HG03457 (cell line): Measurements from ENCODE around the gene MTMR4.
"Not testable (repeated sequence)": the region's sequence is repeated elsewhere in the genome, so short reads cannot be mapped to it uniquely, and the experiment has no call there.

ENCODE experiments used
- ATAC-seq: cut with Tn5 transposase; IDR thresholded peaks from one replicate; pipeline ENCODE4 v1.9.1; 2021; ENCODE audit warnings: moderate number of reproducible peaks; ENCODE audit not compliant: unreplicated experiment

Gene MTMR4

DNA sequence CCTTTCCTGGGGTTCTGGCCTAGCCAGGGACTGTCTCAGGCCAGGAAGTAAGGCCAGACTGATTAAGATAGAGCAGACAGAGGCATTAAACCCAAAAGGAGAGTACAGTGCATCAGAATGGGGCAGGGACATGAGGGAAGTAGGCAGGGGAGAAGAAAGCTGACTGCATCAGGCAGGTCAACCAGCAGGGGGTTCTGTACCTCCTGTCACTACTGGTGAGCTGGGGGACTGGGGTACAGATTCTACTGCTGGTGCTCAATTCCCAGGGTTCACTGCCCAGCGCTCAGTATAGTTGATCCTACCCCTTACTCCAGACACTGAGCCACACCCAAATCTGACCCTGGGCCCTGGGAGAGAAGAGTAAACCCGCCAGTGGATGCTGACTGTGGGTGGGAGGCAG is 12.9 kb upstream of the MTMR4 start:
- ATAC-seq = no peak

DNA sequence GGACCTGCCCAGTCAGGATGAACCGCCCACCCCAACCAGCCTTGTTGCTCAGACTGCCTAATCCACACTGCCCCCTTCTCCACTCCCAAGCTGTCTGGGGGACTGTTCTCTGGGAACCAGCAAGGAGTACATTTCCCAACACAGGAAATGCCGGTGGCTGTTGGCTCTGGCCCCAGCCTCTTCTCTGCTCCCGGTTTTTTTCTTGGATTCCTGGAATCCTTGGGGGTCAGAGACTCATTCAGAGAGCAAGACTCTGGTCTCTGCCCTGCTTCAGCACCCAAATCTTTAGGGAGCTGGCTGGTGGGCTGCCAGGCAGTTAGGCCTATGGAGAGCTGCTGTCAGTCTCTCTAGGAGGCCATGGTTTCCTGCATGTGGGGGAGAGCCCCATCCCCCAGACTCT is 10.8 kb upstream of the MTMR4 start:
- no peak for ATAC-seq

DNA sequence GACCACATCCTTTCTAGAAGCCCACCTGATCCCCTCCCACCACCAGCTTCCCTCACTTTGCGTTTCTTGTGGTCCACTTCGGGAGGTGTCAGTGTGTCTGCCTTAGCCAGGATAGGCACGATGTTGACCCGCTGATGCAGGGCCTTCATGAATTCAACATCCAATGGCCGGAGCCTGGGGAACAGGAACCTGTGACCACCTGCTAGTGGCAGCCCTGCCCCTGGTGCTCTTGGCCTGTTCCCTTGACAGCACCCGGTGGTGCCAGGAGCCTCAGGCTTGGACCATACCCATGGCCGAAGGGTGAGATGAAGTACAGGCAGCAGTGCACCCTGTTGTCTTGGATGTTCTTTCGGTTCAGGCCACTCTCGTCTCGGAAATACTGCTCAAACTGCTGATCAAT is 7.2 kb upstream of the MTMR4 start:
- ATAC-seq = no peak

DNA sequence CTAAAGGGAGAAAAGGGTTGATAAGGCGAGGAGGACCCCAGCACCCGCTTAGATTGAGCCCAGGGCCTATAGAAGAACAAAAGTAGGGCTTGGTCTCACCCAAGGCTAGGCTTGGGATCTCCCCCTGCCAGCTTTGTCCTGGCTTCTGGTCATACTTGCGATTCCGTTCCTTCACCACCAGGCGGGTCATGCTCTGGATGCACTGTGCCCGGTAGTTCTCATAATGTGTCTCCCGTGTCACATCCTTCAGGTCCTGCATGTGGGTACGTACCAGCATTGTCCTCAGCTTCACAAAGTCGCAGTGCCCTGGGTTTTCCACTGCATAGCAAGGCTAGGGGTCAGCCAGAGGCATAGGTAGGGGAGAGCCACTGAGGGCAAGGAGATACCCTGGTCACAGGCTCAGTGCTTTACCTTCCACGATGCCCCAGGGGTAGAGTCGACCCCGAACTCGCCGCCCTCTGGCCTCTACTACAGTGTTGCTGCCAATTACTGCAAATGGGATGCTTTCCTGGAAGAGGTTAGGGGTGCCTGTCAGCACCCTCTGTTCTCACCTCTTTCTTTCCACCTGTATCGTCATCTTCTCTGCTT is 6.5 kb upstream of the MTMR4 start:
- no peak for ATAC-seq

DNA sequence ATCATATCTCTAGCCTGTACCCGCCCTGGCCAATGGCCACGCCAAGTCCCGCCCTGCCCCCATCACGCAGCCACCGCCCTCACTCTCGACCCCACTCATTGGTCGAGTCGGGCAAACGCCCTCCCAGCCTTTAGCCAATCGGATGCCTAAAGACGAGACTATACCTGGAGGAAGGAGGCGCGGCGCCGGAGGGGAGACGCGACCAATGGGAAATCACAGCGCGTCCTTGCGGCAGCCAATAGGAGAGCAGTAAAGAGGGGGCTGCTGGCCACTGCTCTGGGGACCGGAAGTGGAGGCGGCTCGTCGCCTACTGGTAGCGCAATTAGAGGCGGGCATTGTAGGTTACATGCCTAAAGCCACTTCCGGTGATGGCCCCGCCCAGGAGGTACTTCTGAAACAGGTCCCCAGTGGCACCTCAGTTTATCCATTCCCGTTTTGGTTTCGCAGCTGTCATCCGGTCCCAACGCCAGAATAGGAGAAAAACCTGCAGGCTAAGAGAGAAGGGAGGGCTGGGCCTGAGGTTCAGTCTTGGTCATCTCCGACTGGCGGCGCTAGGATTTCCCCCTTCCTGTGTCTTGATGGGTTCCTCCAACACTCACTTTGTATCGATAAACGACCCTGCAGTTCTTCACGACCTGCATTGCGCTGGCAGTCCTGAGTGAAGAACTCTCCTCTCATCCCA is 3.6 kb upstream of the MTMR4 start:
- ATAC-seq = peak; percentile 65

DNA sequence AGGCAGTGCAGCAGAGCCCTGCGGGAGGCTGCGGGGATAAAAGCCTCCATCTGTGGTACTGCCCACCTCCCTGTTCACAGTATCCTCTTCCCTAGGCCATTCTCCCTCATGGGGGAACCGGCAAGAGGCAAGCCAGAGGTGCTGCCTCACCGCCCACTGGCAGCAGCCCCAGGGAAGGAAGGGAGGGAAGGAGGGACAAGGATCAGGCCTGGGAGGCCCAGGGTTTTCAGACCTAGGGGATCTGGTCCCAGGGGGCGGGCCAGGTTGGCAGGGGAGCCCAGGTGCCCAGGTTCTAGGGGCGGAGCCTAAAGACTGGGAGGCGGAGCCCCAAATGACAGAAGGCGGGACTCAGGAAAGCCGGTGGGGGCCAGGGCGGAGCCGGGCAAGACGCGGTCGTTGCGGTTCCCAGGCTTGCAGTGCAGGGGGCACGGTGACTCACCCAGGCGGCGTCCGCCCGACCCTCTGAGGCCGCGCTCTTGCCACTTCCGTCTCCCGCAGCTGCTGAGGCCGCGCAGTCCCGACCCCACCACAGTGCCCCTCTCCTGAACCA is 3.0 kb upstream of the MTMR4 start:
- peak; percentile 26 for ATAC-seq

DNA sequence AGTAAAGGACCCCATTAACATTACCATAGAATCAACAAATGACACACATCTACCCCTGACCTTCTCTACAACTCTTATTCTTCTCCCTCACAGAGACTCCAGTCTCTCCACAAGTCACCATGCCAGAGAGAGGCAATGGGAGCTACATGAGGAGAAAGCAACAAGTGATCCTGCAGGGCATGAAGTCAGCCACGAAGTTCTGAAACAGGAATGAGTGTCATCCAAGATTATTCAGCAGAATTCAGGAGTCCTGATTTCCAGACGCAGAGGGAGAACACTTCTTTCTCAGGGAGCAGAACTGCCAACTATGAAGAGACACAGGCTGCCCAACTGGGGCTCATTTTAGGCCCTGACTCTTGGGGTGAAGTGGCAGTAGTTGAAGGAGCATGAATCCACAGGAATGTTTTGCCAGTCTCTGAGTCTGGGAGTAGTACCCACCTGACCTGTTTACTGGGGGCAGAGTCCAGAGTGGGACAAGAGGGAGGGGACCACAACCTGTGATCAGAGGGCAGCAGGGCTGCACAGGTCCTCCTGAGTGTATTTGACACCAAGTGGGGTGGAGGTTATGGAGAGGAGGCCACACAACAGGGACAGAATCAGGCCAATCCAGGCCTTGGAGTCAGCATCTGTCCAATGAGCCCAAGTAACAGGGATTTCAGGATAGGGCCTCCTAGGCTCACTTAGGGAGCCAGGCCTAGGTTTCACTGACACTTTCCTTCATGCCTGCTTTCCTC is 2.4 kb upstream of the MTMR4 start:
- ATAC-seq = no peak

DNA sequence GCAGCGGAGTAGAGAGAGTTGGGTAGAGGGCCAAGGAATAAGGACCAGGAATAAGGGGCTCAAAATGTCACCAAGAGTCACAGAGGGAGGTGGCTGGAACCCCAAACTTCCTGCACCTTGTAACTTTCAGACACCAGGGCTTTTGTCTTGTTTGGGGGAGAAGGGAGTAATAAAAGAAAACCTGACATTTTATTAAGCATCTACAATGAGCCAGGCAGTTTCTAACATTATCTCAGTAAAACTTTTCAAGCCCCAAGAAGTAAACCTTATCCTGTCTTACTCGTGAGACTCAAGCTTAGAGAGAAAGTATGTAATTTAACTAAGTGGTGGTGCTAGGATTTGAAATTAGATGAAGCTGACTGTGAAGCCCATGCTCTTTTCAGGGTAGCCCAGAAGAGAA is 848 bp upstream of the MTMR4 start:
- no peak for ATAC-seq

DNA sequence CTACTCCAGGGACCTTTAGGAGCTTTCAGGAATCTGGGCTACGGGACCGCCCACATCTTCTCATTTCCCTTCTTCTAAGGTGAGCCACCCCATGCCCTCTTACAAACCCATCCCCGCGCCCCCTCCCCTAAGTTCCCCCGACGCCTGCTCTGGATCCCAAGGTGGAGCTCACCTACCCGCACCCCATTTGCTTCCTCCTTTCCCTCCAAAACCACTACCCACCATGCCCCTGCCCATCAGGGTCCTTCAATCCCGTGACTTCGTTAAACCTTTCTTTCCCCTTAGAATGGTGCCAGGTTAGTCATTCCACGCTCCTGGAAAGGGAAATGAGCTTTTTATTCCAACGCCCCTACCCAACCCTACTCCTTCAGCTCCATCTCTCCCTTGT is 326 bp upstream of the MTMR4 start:
- no peak for ATAC-seq

DNA sequence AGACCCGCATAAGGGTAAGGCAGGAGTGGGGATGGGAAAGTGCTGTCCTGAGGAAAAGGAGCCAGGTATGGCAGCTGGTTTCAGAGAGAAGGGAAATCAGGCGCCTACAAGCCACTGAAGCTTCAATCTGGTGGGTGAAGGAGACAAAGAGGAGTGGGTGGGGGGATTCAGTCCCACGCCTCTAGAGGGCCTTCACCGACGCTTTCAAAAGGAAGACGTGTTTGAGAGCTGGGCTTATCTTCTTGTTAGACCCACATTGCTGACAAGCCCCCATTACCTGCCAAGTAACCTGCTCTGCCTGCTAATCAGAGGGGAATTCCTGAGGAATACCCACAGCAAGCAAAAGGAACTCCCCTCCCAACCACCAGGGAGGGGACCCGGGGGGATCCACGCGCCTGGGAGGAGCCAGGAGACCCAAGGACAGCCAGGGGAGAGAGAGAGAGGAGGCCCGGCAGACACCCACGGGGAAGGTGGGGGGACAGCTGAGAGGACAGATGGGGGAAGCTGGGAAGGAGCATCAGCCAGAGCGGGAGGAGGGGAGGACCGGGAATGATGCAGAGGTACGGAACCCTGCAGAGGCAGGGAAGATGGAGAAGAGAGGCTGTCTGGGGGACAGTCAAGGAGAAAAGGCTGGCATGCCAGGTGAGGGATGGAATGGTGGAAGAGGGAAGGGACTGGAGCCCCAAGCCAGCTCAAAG is 1.0 kb downstream of the MTMR4 start:
- ATAC-seq = no peak

DNA sequence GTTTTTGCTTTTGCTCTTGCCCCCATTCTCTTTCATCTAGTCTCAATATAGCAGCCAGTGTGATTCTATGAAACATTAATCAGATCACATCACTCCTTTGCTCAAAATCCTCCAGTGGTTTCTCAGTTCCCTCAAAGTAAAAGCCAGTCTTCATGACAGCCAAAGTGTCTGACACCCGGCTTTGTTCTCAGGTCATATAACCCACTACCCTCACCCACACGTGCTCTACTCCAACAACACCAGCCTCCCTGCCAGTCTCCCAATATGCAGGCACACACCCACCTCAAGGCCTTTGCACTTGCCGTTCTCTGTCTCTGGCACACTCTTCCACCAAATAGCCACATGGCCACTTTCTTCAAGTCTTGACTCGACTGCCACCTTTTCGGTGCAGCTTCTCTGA is 4.4 kb downstream of the MTMR4 start:
- no peak for ATAC-seq

DNA sequence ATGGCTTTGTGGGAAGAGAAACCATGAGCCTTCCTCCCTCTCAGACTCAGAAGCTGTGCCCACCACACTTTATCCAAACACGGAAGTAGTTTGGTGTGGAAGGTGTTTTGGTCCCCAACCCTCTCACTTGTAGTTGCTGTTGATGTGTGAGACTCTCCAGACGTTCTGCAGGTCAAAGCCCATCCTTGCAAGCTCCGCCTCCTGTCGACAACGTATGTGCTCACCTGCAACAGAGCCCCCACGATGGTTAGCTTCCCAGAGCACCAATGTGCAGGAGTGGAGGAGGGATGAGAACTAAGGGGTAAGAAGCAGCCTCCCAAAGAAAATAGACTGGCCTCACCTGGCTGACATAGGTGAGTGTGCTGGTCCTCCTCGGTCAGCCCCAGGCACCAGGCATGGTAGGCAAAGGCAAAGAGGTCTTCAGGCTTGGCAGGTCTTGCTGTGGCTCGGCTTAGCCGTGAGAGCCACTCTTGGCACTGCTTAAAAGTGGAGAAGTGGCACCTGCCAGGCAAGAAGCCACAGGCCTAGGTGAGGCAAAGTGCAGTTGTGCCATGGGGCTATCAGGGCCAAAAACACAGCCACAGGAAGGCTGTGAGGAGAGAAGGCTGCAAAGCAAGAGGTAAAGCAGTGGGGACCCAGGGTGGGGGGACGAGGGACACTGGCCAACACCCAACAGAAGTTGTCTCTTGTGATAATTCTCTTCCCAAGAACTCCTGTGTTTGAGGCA is 5.9 kb downstream of the MTMR4 start:
- ATAC-seq = no peak

DNA sequence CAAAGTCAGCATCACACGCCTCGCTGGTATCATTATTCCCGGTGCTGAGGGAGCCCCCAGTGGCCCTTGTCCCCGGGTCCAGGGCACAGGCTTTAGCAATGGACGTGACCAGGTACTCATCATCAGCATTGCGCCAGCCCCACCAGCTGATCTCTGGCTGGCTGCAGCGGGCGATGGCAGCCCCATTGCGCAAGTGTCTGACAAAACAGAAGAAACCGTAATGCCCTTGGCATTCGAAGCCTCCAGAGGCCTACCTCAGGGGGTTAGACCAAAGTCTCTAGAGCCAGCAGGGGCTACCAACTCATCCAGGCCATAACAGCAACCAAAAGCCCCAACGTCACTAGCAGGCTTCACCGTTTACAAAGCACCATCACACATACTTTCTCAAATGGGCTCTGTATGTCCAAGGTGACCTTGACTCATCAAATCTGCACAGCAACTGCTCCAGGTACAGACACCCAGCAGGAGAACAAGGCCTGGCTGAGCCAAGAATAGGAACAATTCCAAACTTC is 7.3 kb downstream of the MTMR4 start:
- no peak for ATAC-seq

DNA sequence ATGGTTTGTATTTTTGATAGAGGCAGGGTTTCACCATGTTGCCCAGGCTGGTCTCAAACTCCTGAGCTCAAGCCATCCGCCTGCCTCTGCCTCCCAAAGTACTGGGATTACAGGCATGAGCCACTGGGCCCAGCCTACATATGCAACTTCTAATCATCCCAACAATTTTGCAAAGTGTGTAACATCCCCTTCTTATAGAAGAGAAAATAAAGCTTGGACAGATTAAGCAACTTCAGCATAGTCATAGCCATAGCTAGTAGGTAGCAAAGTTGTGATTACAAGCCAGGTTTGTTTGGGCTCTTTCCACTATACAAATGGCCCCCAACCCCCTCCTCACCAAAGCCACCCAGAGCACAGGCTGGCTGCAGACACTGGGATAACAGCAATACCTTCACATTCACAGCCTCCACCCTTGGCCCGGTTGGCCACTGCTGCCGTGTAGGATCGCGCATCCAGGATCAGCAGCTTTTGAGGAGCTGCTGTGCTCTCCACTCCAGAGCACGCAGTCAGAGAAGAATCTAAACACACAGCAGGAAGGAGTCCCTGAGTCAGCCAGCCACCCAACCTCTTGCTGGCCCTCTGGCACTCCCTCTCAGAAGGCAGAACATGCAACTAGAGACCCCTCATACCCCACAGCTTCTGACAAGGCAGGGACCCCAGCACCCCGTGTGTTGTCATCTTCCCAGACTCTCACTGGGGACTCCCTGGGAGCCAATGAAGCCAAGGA is 7.9 kb downstream of the MTMR4 start:
- no peak for ATAC-seq

DNA sequence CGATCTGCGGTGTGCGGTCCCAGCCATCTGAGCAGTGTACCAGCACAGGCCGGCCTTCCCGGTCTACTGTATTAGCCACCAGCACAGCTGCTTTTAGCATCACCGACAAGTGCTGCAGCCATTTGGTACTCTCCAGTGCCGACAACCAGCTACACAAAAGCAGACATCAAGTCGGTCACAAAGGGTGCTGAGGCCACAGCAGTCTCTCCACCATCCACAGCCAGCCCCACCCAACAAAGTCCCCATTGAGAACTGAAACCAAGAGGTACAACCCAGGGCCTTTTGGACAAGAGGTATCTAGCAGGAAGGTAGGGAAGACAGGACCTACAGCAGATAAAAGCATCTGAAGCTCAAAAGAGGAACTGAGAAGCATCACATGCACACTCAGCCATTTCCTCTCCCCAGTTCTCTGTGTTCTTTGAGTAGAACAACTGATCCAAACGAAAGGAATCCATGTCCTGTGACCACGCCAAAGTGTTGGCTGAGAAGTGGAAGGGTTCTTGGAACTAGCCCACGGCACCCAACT is 9.5 kb downstream of the MTMR4 start:
- ATAC-seq = peak; percentile 60

DNA sequence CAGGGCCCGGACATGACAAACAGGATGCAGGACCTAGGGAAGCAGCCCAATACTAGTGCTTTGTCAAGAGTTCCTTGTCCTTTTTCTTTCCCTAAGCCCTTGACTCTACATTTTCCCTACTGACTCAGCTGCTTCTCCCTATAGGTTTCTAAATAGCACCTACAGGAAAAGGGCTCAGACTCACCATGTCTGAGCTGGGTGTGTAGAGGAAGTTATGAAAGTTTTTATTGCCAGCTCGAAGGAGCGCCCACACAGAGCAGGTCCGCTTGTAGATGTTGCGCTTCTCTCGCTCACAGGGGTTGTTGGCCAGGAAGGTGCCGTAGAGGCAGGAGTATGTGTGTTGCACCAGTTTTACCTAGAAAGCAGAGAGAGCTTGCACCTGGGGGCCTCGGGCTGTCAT is 10.6 kb downstream of the MTMR4 start:
- no peak for ATAC-seq

DNA sequence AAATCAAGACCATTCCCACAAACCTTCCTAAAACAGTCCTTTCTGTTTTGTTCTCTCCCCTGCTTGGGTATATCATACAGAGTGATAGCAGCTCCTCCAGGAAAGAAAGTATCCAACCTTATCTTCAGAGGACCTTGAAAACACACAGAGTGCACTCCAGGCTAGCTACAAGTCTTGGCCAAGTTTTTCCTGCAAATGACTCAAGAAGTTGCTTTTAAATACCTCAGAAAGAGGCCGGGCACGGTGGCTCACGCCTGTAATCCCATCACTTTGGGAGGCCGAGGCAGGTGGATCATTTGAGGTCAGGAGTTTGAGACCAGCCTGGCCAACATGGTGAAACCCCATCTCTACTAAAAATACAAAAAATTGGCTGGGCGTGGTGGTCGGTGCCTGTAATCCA is 11.3 kb downstream of the MTMR4 start:
- not testable (repeated sequence) for ATAC-seq

DNA sequence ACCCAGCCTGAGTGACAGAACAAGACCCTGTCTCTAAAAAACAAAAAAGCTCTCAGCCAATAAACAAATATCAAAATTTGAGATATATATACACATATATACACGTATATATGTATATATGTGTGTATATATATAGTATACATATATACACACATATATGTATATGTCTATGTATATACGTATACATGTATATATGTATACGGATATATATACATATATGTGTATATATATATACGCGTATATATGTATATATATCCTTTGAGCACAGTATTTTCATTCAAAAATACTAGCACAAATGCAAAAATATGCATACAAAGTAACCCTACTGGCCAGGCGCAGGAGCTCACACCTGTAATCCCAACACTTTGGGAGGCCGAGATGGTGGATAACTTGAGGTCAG is 13.0 kb downstream of the MTMR4 start:
- no peak for ATAC-seq

DNA sequence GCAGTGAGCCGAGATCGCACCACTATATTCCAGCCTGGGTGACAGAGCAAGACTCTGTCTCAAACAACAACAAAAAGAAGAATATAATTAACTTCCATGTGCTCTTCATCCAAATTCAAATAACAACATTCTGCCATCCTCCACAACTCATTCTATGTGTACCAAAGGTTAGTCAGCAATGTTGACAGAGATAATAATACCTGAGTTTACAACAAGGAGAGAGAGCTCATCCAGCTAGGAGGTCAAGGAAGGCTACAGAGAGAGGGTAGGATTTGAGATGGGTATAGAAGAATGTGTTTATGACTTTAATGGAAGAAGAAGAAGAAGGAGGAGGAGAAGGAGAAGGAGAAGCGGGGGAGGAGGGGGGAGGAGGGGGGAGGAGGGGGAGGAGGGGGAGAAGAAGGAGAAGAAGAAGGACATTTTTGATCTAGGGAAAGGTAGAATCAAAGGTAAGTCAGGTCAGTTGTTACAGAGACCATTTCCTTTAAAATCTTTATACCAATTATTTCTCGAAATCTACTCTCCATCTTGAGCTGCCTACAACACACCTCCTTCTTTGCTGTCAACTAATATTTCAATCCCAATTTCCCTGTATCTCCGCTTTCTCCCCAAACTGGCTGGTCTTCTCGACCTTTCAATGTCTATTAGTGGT is 16.1 kb downstream of the MTMR4 start:
- ATAC-seq = no peak
